CD4-positive, alpha-beta T cell treated with Interleukin-21 for 1 hour (primary cell): Measurements from ENCODE around the gene CDT1.
"Not testable (repeated sequence)": the region's sequence is repeated elsewhere in the genome, so short reads cannot be mapped to it uniquely, and the experiment has no call there.

Experiments used
- DNase-seq: peaks from one replicate; pipeline ENCODE4 v3.0.0-alpha.2; 2020

CDT1 gene

DNA sequence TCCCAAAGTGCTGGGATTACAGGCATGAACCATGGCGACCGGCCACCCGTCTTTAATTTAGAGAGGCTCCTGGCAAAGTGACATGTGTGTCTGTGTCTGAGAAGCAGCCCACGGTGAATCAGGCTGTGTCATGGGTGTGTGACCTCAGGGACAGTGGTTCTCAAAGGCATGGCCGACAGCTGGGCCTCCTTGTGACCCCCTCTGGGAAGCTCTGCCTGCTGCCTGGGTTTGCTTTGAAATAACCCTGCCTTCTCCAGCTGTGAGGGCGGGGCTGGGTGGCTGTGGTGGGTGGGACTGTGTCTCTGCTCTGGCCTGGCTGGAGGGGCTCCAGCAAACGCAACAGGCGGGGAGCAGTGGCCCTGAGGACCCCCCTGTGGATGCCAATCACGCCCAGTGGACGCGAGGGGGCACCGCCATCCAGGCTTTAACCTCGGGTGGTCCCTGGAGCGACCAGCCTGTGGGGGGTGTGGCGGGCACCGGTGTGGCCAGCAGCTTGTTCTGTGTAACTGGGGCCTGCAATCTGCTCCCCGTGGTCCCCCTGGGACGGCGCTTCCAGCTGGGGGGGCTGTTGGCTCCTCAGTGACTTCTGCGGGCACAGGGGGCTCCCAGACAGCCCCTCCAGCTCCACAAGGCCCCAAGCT, 16.9 kb downstream of the CDT1 start:
- no peak for DNase-seq

GRCh38 chr16:88821168-88821850, 17.7 kb downstream of the CDT1 start:
- no peak for DNase-seq

DNA sequence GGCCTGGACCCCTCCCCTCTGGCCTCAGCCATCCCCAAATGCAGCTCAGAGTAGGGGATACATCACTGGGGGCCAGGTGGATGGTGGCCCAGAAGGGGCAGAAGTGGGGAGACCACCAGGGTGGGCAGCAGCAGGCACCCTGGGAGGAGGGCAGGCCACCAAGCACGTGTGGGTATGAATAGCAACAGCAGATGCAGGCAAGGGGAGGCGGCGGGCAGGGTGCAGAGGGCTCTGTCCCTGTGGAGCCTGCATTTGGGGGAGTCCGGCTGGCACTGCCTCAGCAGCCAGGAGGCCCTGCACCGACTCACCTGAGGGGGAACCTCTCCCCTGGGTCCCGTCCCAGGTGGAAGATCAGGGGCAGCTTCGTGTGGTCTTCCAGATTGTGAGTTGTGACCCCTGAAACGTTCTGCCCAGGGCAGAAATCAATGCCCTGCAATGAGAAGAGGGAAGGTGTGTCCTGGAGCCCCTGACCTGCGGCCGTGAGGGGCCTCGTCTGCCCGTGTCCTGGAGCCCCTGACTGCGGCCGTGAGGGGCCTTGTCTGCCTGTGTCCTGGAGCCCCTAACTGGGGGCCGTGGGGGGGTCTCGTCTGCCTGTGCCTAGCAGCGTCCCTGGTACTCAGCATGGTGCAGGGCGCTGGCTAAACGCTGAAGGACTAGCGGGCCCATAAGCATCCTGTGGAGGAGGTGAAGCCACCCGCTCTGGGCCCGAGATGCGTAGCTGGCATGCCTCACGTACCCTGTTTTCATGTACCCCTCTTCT, 18.9 kb downstream of the CDT1 start:
- DNase-seq: no peak

DNA sequence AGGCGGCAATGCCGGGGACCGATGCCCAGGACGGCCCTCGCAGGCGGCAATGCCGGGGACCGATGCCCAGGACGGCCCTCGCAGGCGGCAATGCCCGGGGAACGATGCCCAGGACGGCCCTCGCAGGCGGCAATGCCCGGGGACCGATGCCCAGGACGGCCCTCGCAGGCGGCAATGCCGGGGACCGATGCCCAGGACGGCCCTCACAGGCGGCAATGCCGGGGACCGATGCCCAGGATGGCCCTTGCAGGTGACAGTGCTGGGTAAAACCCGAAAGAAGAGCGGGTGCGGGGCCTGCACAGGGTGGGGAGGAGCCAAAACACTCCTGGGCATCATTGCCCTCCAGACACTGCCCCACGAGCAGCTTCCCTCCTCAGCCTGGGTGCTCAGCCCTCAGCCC, 20.1 kb downstream of the CDT1 start:
- not testable (repeated sequence) for DNase-seq

DNA sequence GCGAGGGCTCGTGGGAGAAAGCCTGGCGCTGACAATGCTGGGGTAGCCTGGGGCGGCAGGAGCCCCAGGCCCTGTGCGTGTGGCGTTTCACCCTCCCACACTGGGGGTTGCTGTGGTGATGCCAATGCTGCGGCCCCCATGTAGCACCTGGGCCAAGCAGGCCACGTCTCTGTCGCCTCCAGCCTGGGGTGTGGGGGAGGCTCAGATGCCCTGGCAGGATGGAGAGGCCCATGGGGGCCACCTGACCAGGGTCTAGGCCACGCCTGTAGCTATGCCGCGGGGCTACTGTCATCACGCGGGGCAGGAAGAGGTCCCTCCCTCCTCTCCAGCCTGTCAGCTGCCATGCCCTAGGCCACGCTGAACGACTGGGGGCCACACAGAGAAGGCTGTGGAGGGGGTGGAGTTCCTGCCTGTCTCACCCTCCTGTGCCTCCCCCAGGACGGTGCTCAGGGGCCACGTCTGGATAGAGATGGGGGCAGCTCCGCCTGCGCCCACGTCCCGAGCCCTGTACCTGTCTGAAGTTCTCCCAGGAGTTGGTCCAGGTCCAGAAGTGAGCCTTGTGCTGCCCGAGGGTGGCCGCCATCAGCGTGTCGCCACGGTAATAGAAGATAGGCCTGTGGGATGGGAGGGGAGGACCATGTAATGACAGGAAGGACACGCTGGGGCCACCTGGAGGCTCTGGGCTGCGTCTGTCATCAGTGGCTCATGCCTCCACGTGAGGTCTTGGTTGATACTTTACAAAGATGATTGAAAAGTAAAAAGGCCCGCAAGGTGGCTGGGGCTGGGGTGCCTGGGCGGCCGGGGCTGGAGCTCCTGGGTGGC, 20.9 kb downstream of the CDT1 start:
- no peak for DNase-seq

GRCh38 chr16:88825146-88825545, 21.6 kb downstream of the CDT1 start:
- no peak for DNase-seq

DNA sequence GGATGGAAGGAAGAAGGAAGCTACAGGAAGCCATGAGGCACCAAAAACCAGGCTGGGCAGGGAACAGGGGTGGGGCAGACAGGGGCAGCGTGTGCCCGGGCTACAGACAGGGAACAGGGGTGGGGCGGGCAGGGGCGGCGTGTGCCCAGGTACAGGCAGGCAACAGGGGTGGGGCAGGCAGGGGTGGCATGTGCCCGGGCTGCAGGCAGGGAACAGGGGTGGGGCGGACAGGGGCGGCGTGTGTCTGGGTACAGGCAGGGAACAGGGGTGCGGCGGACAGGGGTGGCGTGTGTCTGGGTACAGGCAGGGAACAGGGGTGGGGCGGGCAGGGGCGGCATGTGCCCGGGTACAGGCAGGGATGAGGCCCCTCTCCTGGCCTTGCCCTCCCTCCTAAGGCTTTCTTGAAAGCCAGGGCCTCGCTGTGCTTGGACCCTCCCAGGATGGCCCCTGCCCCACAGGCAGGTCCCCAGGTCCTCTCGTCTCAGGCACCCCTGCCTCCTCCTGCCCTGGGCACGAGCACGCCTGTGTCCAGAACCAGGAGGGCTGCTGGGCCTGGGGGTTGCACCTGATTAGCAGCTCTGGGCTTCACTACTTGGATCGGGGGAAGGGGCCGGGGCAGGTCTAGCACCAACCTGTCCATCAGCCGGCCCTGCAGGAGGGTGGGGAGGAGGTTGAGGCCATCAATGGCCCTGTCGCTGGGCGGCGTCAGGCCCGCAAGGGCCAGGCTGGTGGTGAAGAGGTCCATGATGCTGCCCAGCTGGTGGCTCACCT, 22.7 kb downstream of the CDT1 start:
- DNase-seq: no peak

DNA sequence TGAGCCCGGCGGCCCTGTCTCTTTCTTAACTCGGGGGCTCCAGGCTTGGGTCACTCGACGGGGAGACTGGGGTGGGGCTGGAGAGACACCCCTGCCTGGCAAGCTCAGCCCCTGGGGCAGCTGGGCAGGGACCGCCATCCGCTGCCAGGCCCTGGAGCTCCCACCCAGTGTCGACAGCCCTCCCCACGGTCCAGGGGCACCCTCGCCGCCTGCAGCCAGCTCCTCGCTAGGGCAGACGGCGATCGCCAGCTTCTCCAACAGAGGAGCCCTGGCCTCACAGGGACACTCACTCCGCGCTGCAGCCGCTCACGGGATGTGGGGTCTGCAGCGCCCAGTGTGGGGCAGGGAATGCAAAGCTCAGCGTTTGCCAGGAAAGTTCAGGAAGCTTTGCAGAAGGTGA, 24.1 kb downstream of the CDT1 start:
- no peak for DNase-seq

GRCh38 chr16:88828711-88829110, 25.1 kb downstream of the CDT1 start:
- DNase-seq: no peak

GRCh38 chr16:88830258-88830657, 26.7 kb downstream of the CDT1 start:
- no peak for DNase-seq

GRCh38 chr16:88830783-88831182, 27.2 kb downstream of the CDT1 start:
- no peak for DNase-seq

GRCh38 chr16:88831838-88832237, 28.2 kb downstream of the CDT1 start:
- DNase-seq: no peak

- DNase-seq: no peak
Measured at GRCh38 chr16:88833086-88833485, 29.5 kb downstream of the CDT1 start.

- no peak for DNase-seq
Measured at GRCh38 chr16:88834670-88835069, 31.1 kb downstream of the CDT1 start.

- no peak for DNase-seq
Measured at GRCh38 chr16:88835383-88835782, 31.8 kb downstream of the CDT1 start.

DNA sequence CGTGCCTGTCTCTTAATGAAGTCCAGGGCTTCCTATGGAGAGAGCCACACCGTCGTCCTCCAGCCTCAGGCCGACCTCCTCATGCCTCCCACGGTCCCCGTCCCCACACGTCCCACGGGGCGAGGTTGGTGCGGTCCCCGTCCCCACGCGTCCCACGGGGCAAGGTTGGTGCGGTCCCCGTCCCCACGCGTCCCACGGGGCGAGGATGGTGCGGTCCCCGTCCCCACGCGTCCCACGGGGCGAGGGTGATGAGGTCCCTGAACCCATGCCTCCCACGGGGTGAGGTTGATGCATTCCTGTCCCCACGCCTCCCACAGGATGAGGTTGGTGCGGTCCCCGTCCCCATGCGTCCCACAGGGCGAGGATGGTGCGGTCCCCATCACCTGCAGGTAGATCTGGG, 32.2 kb downstream of the CDT1 start:
- no peak for DNase-seq

GRCh38 chr16:88836791-88837190, 33.2 kb downstream of the CDT1 start:
- no peak for DNase-seq

- no peak for DNase-seq
Measured at GRCh38 chr16:88837806-88838205, 34.2 kb downstream of the CDT1 start.

DNA sequence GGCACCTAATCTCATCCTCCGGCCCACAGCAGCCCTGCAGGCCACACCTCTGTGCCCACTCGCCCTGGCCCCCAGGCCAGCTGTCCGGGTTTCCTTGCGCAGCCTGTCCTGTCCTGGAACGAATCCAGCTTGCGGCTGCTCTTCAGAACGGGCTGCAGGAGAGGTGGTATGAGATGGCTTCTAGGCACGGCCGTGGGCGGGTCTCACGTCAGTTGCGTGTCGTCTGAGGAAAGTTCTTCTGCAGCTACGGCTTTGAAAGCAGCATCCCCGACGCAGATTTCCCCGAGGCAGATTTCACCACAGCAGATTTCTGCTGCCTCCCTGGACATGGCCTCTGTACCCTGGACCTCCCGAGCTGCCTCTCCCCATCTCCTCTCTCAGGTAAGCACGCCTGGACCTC, 35.0 kb downstream of the CDT1 start:
- DNase-seq: no peak

DNA sequence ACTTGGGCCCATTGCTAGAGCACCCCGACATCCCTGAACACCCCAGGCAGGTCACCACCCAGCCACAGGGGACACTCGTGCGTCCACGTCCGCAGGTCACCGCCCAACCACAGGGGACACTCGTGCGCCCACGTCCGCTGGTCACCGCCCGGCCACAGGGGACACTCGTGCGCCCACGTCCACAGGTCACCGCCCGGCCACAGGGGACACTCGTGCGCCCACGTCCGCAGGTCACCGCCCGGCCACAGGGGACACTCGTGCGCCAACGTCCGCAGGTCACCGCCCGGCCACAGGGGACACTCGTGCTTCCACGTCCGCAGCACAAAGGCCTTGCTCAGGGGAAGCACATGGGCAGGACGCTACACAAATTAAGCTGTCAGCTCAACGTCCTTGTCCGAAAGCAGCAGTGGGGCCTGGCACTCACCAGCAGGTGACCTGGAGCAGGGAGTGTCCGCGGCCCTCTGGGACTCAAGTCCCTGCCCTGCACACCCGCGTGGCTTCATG, 35.5 kb downstream of the CDT1 start:
- DNase-seq: no peak

GRCh38 chr16:88839745-88840599, 36.4 kb downstream of the CDT1 start:
- no peak for DNase-seq
